Measurements from ENCODE around the gene ADAM12. TPM values are rescaled to one million over a fixed set of nuclear protein-coding genes. Genes with fewer than 3 reads are reported as not detected.

Gene ADAM12
- total RNA-seq, 4 donors from 2014 or later = 0.78 to 10.5 (median 1.2) TPM

DNA sequence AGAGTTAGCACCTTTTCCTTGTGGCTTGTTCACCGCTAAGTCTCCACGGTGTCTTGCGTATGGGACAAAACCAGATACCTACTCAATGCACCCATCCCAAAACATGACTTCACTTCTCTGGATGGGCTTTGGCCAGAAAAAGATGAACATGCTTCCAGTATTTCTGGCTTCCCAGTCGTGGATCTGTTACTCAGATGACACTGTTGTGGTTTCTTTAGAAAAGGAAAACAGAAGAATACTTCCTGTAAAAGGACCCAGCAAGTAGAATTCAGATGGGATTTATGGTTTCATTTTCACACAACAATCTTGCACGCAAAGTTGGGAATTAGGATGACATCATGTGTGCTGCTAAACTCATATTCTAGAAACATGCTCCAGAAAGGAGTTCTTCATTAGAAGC lies 216.7 kb downstream of the ADAM12 start:
- Histone ChIP-seq H3K9me3 (no peaks in the 10 kb centered on the region), H3K4me3 (no peak overlapping the region), H3K27ac (no peak overlapping the region), H3K36me3 (no peaks in the 10 kb centered on the region), H3K4me1 (no peaks in the 10 kb centered on the region), H3K27me3 (no peaks in the 10 kb centered on the region)
- TF ChIP-seq, protein P1, sequence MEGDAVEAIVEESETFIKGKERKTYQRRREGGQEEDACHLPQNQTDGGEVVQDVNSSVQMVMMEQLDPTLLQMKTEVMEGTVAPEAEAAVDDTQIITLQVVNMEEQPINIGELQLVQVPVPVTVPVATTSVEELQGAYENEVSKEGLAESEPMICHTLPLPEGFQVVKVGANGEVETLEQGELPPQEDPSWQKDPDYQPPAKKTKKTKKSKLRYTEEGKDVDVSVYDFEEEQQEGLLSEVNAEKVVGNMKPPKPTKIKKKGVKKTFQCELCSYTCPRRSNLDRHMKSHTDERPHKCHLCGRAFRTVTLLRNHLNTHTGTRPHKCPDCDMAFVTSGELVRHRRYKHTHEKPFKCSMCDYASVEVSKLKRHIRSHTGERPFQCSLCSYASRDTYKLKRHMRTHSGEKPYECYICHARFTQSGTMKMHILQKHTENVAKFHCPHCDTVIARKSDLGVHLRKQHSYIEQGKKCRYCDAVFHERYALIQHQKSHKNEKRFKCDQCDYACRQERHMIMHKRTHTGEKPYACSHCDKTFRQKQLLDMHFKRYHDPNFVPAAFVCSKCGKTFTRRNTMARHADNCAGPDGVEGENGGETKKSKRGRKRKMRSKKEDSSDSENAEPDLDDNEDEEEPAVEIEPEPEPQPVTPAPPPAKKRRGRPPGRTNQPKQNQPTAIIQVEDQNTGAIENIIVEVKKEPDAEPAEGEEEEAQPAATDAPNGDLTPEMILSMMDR (IDR thresholded peaks at IDR 0.05) = no peak
- TF ChIP-seq POLR2A (IDR thresholded peaks at IDR 0.05) = no peak
- TF ChIP-seq EP300 (IDR thresholded peaks at IDR 0.05) = no peak
- no peak for DNase-seq (ENCODE audit: low spot score in 2 of 2)
- WGBS, 2 donors = 61 to 62% methylated on average over 5 of the region's 5 CpGs

DNA sequence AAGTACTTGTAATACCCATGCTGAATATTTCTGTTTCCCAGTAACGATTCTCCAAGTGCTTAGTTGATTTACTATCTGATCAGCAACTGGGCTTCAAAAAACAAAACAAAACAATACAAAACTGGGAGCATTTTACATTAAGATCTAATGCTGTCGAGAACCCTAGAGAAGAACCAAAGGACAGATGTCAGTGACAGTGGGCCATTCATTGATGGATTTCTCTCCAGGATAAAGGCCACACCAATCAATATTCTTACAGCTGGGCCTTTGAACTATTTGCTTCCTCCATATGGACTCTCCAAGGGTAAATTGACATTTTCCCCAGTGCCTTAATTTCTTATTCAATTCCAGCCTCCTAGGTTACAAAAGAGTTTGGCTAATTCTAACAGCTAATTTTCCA lies 217.5 kb downstream of the ADAM12 start:
- Histone ChIP-seq H3K27me3 (no peaks in the 10 kb centered on the region), H3K4me3 (no peak overlapping the region), H3K9me3 (no peaks in the 10 kb centered on the region), H3K27ac (no peak overlapping the region), H3K36me3 (no peaks in the 10 kb centered on the region), H3K4me1 (no peaks in the 10 kb centered on the region)
- TF ChIP-seq EP300 (IDR thresholded peaks at IDR 0.05) = no peak
- no peak for TF ChIP-seq POLR2A (IDR thresholded peaks at IDR 0.05)
- TF ChIP-seq, protein P1 (IDR thresholded peaks at IDR 0.05) = no peak
- no peak for DNase-seq (ENCODE audit: low spot score in 2 of 2)
- WGBS, 2 donors = 32 to 46% methylated on average over 2 of the region's 2 CpGs

DNA sequence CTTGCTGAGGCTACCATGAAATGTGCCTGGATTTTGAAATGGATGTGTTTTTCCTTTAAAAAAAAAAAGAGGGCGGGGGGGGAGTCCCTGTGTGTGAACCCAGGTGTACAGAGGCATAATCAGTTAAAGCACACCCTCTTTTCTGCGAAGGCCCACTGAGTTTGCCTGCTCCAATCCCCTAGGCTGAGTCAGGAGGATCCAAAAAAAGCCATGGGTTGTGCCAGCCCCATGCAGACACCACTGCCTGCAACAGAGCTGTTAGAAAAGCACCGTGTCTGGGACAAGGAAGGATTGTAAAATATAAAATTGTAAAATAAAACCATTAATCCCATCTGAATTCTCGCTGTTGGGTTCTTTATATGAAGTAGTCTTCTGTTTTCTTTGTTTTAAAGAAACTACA lies 217.9 kb downstream of the ADAM12 start:
- WGBS, 2 donors = 57 to 66% methylated on average over 4 of the region's 4 CpGs
- Histone ChIP-seq H3K4me3 (no peak overlapping the region), H3K4me1 (no peaks in the 10 kb centered on the region), H3K27me3 (no peaks in the 10 kb centered on the region), H3K27ac (no peak overlapping the region), H3K36me3 (no peaks in the 10 kb centered on the region), H3K9me3 (no peaks in the 10 kb centered on the region)
- TF ChIP-seq EP300 (IDR thresholded peaks at IDR 0.05) (no peak), POLR2A (IDR thresholded peaks at IDR 0.05) (no peak)
- TF ChIP-seq, protein P1 (IDR thresholded peaks at IDR 0.05) = no peak
- no peak for DNase-seq (ENCODE audit: low spot score in 2 of 2)

DNA sequence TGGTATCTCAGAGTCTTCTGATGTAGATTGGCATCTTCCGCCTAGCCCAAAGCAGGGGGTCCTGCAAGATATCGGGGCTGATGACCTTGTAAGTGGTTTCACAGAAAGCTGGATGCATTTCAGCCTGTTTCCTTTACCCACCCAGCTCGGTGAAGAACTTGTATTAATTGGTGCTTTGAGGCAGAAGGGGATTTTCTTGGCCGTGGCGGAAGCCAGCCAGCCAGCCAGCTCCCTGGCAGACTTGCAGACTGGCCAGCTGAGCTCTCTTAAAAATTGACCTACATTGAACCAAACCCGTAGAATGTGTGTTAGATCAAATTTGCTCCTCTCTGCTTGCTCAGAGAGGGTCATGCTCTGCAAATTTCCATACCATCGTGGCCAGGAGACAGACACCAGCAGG lies 218.4 kb downstream of the ADAM12 start:
- H3K36me3 ChIP-seq = no peaks in the 10 kb centered on the region
- WGBS, 2 donors = 67 to 68% methylated on average over 7 of the region's 7 CpGs
- no peaks in the 10 kb centered on the region for H3K4me1 ChIP-seq
- no peak for TF ChIP-seq POLR2A (IDR thresholded peaks at IDR 0.05)
- TF ChIP-seq EP300 (IDR thresholded peaks at IDR 0.05) = no peak
- TF ChIP-seq, protein P1 (IDR thresholded peaks at IDR 0.05) = no peak
- H3K9me3 ChIP-seq = no peaks in the 10 kb centered on the region
- no peak overlapping the region for H3K27ac ChIP-seq
- no peak for DNase-seq (ENCODE audit: low spot score in 2 of 2)
- no peaks in the 10 kb centered on the region for H3K27me3 ChIP-seq
- no peak overlapping the region for H3K4me3 ChIP-seq

DNA sequence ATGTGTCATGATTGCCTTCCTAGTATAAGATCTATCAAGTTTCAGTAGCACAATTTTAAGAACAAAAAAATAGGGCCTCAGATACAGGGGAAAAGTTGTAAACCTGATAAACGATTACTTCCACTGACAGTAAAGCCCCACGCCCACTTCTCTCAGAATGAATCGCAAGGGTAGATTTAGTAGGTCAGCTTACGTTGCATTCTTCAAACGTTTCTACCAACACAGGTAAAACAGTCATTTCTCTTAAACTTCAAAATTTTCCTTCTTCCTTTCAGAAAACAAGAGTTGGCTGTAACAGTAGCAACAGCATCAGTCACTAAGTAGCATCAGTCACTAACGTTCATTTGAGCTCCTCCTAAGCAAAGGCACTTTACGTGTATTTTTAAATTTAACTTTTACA lies 221.5 kb downstream of the ADAM12 start:
- H3K36me3 ChIP-seq = no peaks in the 10 kb centered on the region
- H3K4me3 ChIP-seq = no peak overlapping the region
- H3K9me3 ChIP-seq = no peaks in the 10 kb centered on the region
- H3K4me1 ChIP-seq = no peaks in the 10 kb centered on the region
- DNase-seq (ENCODE audit: low spot score in 2 of 2) = no peak
- H3K27ac ChIP-seq = no peak overlapping the region
- TF ChIP-seq, protein P1 (IDR thresholded peaks at IDR 0.05) = no peak
- TF ChIP-seq EP300 (IDR thresholded peaks at IDR 0.05) (no peak), POLR2A (IDR thresholded peaks at IDR 0.05) (no peak)
- H3K27me3 ChIP-seq = no peaks in the 10 kb centered on the region
- 83 to 86% methylated on average over 7 of the region's 7 CpGs for WGBS, 2 donors
